OCI-LY1 (cell line): Measurements from ENCODE around the gene CDK5RAP2.

Source experiments
- CTCF ChIP-seq: fragments of 200-600 bp; sonication (generic), shearing (Covaris generic); IDR thresholded peaks from 2 replicates; pipeline ENCODE4 v1.5.1; 2017; ENCODE audit warnings: mild to moderate bottlenecking, antibody characterized with exemption, low read length, moderate library complexity, mixed read lengths
- EZH2 ChIP-seq: fragments of 200-600 bp; sonication (generic), shearing (Covaris generic); IDR thresholded peaks from 2 replicates; pipeline ENCODE4 v1.8.0; 2017; ENCODE audit warnings: borderline replicate concordance, mixed run types, mild to moderate bottlenecking, antibody characterized with exemption, low read length, moderate library complexity, mixed read lengths

DNA sequence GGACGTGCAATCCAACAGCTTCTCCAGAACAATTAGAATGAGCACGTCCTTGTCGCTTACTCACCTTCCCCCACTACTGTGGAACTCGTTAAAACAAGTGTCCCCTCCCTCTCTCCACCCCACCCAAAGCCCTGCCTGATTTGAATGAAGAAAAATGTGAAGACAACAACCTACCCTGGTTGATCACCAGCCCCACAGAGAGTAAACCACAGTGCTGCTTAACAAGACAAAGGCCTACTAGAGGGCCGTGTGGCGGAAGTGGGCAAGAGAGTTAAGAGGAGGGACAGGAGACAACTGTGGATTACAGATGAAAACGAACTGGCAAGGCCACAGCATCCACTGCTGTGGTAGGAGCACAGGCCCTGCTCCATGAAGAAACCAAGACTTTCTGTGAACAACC lies 51.1 kb downstream of the CDK5RAP2 start:
- no peak for TF ChIP-seq CTCF
- TF ChIP-seq EZH2, result no peak
